ENCODE data around the gene NME9.

Gene NME9

GRCh38 chr3:138361561-138361971 lies 31.9 kb upstream of the NME9 start:
- H3K4me3 ChIP-seq (ENCODE audit: low read length in 2 of 2) = no peak overlapping the region
- H2AFZ ChIP-seq (ENCODE audit: low read length) = no peak overlapping the region
- no peak overlapping the region for H4K91ac ChIP-seq (ENCODE audit: low read depth, low read length, poor library complexity)
- H2BK12ac ChIP-seq (ENCODE audit: low read length) = no peak overlapping the region
- H3K36me3 ChIP-seq (replicated peaks in 1 of 2; ENCODE audit: control insufficient read depth in 2 of 2, insufficient read depth in 2 of 2, low read length in 2 of 2) = no peaks in the 10 kb centered on the region
- H2BK120ac ChIP-seq (ENCODE audit: low read depth, low read length) = no peak overlapping the region
- no peak overlapping the region for H3K27ac ChIP-seq (replicated peaks; ENCODE audit: low read length)
- peaks cover 3% of the 10 kb centered on the region for H3K79me1 ChIP-seq (ENCODE audit: low read depth, low read length)
- peak overlapping the region; percentile 59 for H2BK5ac ChIP-seq (ENCODE audit: low read length)
- H3K9ac ChIP-seq (ENCODE audit: low read depth, low read length, poor library complexity) = no peak overlapping the region
- no peak overlapping the region for H3K4me2 ChIP-seq (ENCODE audit: insufficient read depth, low read length, poor library complexity, severe bottlenecking)
- WGBS, 2 donors (ENCODE audit: extremely low coverage in 2 of 2, insufficient read length in 2 of 2, insufficient replicate concordance in 1 of 2) = no CpG with 5 or more reads among the region's 7 CpGs
- H3K27me3 ChIP-seq (ENCODE audit: control insufficient read depth in 3 of 3, insufficient read depth in 3 of 3, low read depth in 1 of 3, low read length in 3 of 3) = no peaks in the 10 kb centered on the region
- no peak overlapping the region for H3K23ac ChIP-seq (ENCODE audit: low read depth, low read length, poor library complexity)
- H2BK15ac ChIP-seq (ENCODE audit: low read length) = no peak overlapping the region
- no peak overlapping the region for H4K8ac ChIP-seq (ENCODE audit: low read depth, low read length)
- no peak overlapping the region for H3K4ac ChIP-seq (ENCODE audit: low read length)
- no peak overlapping the region for H2AK5ac ChIP-seq (ENCODE audit: low read depth, low read length)
- H3K4me1 ChIP-seq (ENCODE audit: control insufficient read depth in 2 of 2, insufficient read depth in 1 of 2, low read depth in 1 of 2, low read length in 2 of 2) = peaks cover 0 to 4% of the 10 kb centered on the region in 2 donors
- no peak for DNase-seq (ENCODE audit: low spot score)
- H3K9me3 ChIP-seq (replicated peaks in 1 of 2; ENCODE audit: control insufficient read depth in 2 of 2, insufficient read depth in 1 of 2, low read depth in 1 of 2, low read length in 2 of 2) = no peaks in the 10 kb centered on the region
- H3K14ac ChIP-seq (ENCODE audit: low read length) = no peak overlapping the region
- no peak overlapping the region for H3K18ac ChIP-seq (ENCODE audit: low read length)

- H3K4me2 ChIP-seq (ENCODE audit: insufficient read depth, low read length, poor library complexity, severe bottlenecking) = no peak overlapping the region
- no peak overlapping the region for H4K91ac ChIP-seq (ENCODE audit: low read depth, low read length, poor library complexity)
- peak overlapping the region; percentile 3 for H3K9ac ChIP-seq (ENCODE audit: low read depth, low read length, poor library complexity)
- no peaks in the 10 kb centered on the region for H3K9me3 ChIP-seq (replicated peaks in 1 of 2; ENCODE audit: control insufficient read depth in 2 of 2, insufficient read depth in 1 of 2, low read depth in 1 of 2, low read length in 2 of 2)
- no peak overlapping the region for H3K14ac ChIP-seq (ENCODE audit: low read length)
- no peak overlapping the region for H2BK15ac ChIP-seq (ENCODE audit: low read length)
- H3K18ac ChIP-seq (ENCODE audit: low read length) = no peak overlapping the region
- no peak overlapping the region for H3K27ac ChIP-seq (replicated peaks; ENCODE audit: low read length)
- H3K4me1 ChIP-seq (ENCODE audit: control insufficient read depth in 2 of 2, insufficient read depth in 1 of 2, low read depth in 1 of 2, low read length in 2 of 2) = peaks cover 0 to 4% of the 10 kb centered on the region in 2 donors
- H2AK5ac ChIP-seq (ENCODE audit: low read depth, low read length) = no peak overlapping the region
- H2BK12ac ChIP-seq (ENCODE audit: low read length) = no peak overlapping the region
- H3K23ac ChIP-seq (ENCODE audit: low read depth, low read length, poor library complexity) = peak overlapping the region; percentile 81
- H2BK5ac ChIP-seq (ENCODE audit: low read length) = peak overlapping the region; percentile 59
- no peak overlapping the region for H2BK120ac ChIP-seq (ENCODE audit: low read depth, low read length)
- no peak overlapping the region for H3K4ac ChIP-seq (ENCODE audit: low read length)
- no peak overlapping the region for H4K8ac ChIP-seq (ENCODE audit: low read depth, low read length)
- H2AFZ ChIP-seq (ENCODE audit: low read length) = no peak overlapping the region
- H3K4me3 ChIP-seq (ENCODE audit: low read length in 2 of 2) = no peak overlapping the region
- DNase-seq (ENCODE audit: low spot score) = no peak
- H3K27me3 ChIP-seq (ENCODE audit: control insufficient read depth in 3 of 3, insufficient read depth in 3 of 3, low read depth in 1 of 3, low read length in 3 of 3) = no peaks in the 10 kb centered on the region
- H3K36me3 ChIP-seq (replicated peaks in 1 of 2; ENCODE audit: control insufficient read depth in 2 of 2, insufficient read depth in 2 of 2, low read length in 2 of 2) = peaks cover 0 to 4% of the 10 kb centered on the region in 2 donors
- WGBS, 2 donors (ENCODE audit: extremely low coverage in 2 of 2, insufficient read length in 2 of 2, insufficient replicate concordance in 1 of 2) = no CpG with 5 or more reads among the region's 9 CpGs
- peaks cover 3% of the 10 kb centered on the region for H3K79me1 ChIP-seq (ENCODE audit: low read depth, low read length)
Measured at GRCh38 chr3:138360869-138361525, 31.3 kb upstream of the NME9 start.

- no CpG with 5 or more reads among the region's 15 CpGs for WGBS, 2 donors (ENCODE audit: extremely low coverage in 2 of 2, insufficient read length in 2 of 2, insufficient replicate concordance in 1 of 2)
- Histone ChIP-seq H4K8ac (ENCODE audit: low read depth, low read length) (no peak overlapping the region), H3K36me3 (replicated peaks in 1 of 2; ENCODE audit: control insufficient read depth in 2 of 2, insufficient read depth in 2 of 2, low read length in 2 of 2) (peaks cover under 1 to 7% of the 10 kb centered on the region in 2 donors), H3K4me1 (ENCODE audit: control insufficient read depth in 2 of 2, insufficient read depth in 1 of 2, low read depth in 1 of 2, low read length in 2 of 2) (peaks cover 0 to 4% of the 10 kb centered on the region in 2 donors), H3K18ac (ENCODE audit: low read length) (no peak overlapping the region), H3K14ac (ENCODE audit: low read length) (no peak overlapping the region), H2BK5ac (ENCODE audit: low read length) (no peak overlapping the region), H3K27ac (replicated peaks; ENCODE audit: low read length) (no peak overlapping the region), H2BK12ac (ENCODE audit: low read length) (no peak overlapping the region), H3K4me3 (ENCODE audit: low read length in 2 of 2) (no peak overlapping the region), H3K9me3 (replicated peaks in 1 of 2; ENCODE audit: control insufficient read depth in 2 of 2, insufficient read depth in 1 of 2, low read depth in 1 of 2, low read length in 2 of 2) (no peaks in the 10 kb centered on the region), H3K9ac (ENCODE audit: low read depth, low read length, poor library complexity) (no peak overlapping the region), H3K4me2 (ENCODE audit: insufficient read depth, low read length, poor library complexity, severe bottlenecking) (no peak overlapping the region), H3K79me1 (ENCODE audit: low read depth, low read length) (peaks cover 3% of the 10 kb centered on the region), H2AK5ac (ENCODE audit: low read depth, low read length) (no peak overlapping the region), H4K91ac (ENCODE audit: low read depth, low read length, poor library complexity) (no peak overlapping the region), H3K23ac (ENCODE audit: low read depth, low read length, poor library complexity) (no peak overlapping the region), H2AFZ (ENCODE audit: low read length) (no peak overlapping the region), H3K27me3 (ENCODE audit: control insufficient read depth in 3 of 3, insufficient read depth in 3 of 3, low read depth in 1 of 3, low read length in 3 of 3) (no peaks in the 10 kb centered on the region), H2BK120ac (ENCODE audit: low read depth, low read length) (peak overlapping the region; percentile 26), H2BK15ac (ENCODE audit: low read length) (no peak overlapping the region), H3K4ac (ENCODE audit: low read length) (no peak overlapping the region)
- no peak for DNase-seq (ENCODE audit: low spot score)
Measured at GRCh38 chr3:138359919-138360868, 30.5 kb upstream of the NME9 start.

Measured in neuronal stem cell (in vitro differentiated cells).